Endodermal cell (in vitro differentiated cells): Measurements from ENCODE around the gene MGLL. TPM values are rescaled to one million over a fixed set of nuclear protein-coding genes. Genes with fewer than 3 reads are reported as not detected.
A peak's percentile ranks its signal among the peaks of the same experiment; 100 is the strongest.

Experiments
- DNase-seq: peaks from one replicate; pipeline ENCODE4 v3.0.0-alpha.2; 2017
- H3K27ac ChIP-seq: 2 replicates; pipeline ENCODE4 v1.5.1; 2013; ENCODE audit warnings: mild to moderate bottlenecking, low read depth, low read length, moderate library complexity
- H3K27me3 ChIP-seq: 2 replicates; pipeline ENCODE4 v1.6.1; 2013; ENCODE audit warnings: mild to moderate bottlenecking, low read length, moderate library complexity; ENCODE audit not compliant: insufficient read depth, control insufficient read depth, poor library complexity, severe bottlenecking
- H3K36me3 ChIP-seq: 2 replicates; pipeline ENCODE4 v1.7.0; 2013; ENCODE audit warnings: mild to moderate bottlenecking, low read length, moderate library complexity; ENCODE audit not compliant: control insufficient read depth, insufficient read depth
- H3K4me1 ChIP-seq: one replicate; pipeline ENCODE4 v1.7.0; 2013; ENCODE audit warnings: low read length; ENCODE audit not compliant: control insufficient read depth, insufficient read depth
- H3K4me3 ChIP-seq: 2 replicates; pipeline ENCODE4 v1.5.1; 2013; ENCODE audit warnings: mild to moderate bottlenecking, low read length, moderate library complexity
- H3K9ac ChIP-seq: 2 replicates; pipeline ENCODE4 v1.6.1; 2013; ENCODE audit warnings: mild to moderate bottlenecking, low read length, moderate library complexity; ENCODE audit not compliant: poor library complexity, severe bottlenecking; ENCODE audit errors: extremely low read depth
- H3K9me3 ChIP-seq: 2 replicates; pipeline ENCODE4 v1.6.1; 2013; ENCODE audit warnings: mild to moderate bottlenecking, low read length, moderate library complexity; ENCODE audit not compliant: control insufficient read depth
- H3K27ac Mint-ChIP-seq: 2 replicates; pipeline ENCODE4 v1.8.0; 2020; ENCODE audit warnings: mixed read lengths
- H3K27me3 Mint-ChIP-seq: 2 replicates; pipeline ENCODE4 v1.8.0; 2021; ENCODE audit warnings: mild to moderate bottlenecking, mixed read lengths; ENCODE audit not compliant: insufficient read depth
- H3K36me3 Mint-ChIP-seq: 2 replicates; pipeline ENCODE4 v1.8.0; 2020; ENCODE audit warnings: low read depth, mixed read lengths
- H3K4me1 Mint-ChIP-seq: 2 replicates; pipeline ENCODE4 v1.8.0; 2020; ENCODE audit warnings: mixed read lengths
- H3K4me3 Mint-ChIP-seq: 2 replicates; pipeline ENCODE4 v1.8.0; 2020; ENCODE audit warnings: mild to moderate bottlenecking, moderate library complexity, mixed read lengths
- H3K9me3 Mint-ChIP-seq: 2 replicates; pipeline ENCODE4 v1.8.0; 2020; ENCODE audit warnings: mild to moderate bottlenecking, mixed read lengths
- CTCF ChIP-seq: fragments of 200-600 bp; sonication (generic); conservative IDR thresholded peaks from 2 replicates; pipeline ENCODE4 v1.5.0; 2021; ENCODE audit warnings: antibody characterized with exemption, mild to moderate bottlenecking
- WGBS, 2 experiments: methylation state at CpG; one replicate each; pipeline versions ENCODE4 v1.1.5 to v1.1.7; 2013; ENCODE audit warnings: missing lambda C conversion rate in 2 of 2, mixed read lengths in 1 of 2; ENCODE audit not compliant: insufficient coverage in 1 of 2, insufficient read length in 1 of 2; 5-methylcytosine and 5-hydroxymethylcytosine counted together
- total RNA-seq, 2 donors: library from RNA; stranded (reverse); fragmentation: NEBNext Ultra II Directional in 1 of 2; extraction: Animal tissue kit (Norgen Biotek cat#: 25700) in 1 of 2; gene quantifications; 2 replicates in 1 of 2; 3 replicates in 1 of 2; pipeline ENCODE4 v1.2.1, GENCODE V29; 2021

The MGLL gene
- total RNA-seq, 2 donors from 2014 or later = 0.22 TPM; not detected in 1

- H3K4me3 ChIP-seq = no peak overlapping the region
- Mint-ChIP-seq H3K9me3 (no peaks in the 10 kb centered on the region), H3K27me3 (no peaks in the 10 kb centered on the region), H3K4me3 (no peak overlapping the region), H3K27ac (no peak overlapping the region), H3K36me3 (no peaks in the 10 kb centered on the region), H3K4me1 (peaks cover 5% of the 10 kb centered on the region)
- DNase-seq = no peak
- H3K9ac ChIP-seq = no peak overlapping the region
- no peaks in the 10 kb centered on the region for H3K36me3 ChIP-seq
- WGBS, 2 experiments = 91 to 93% methylated on average over 6 of the region's 6 CpGs
- no peak overlapping the region for H3K27ac ChIP-seq
- no peak for TF ChIP-seq CTCF
- H3K4me1 ChIP-seq = peaks cover 7% of the 10 kb centered on the region
- no peaks in the 10 kb centered on the region for H3K27me3 ChIP-seq
- no peaks in the 10 kb centered on the region for H3K9me3 ChIP-seq
These were observed 130.3 kb downstream of the MGLL start for GRCh38 chr3:127691974-127692373.

- no peak for DNase-seq
- Mint-ChIP-seq H3K36me3 (no peaks in the 10 kb centered on the region), H3K9me3 (no peaks in the 10 kb centered on the region), H3K27me3 (no peaks in the 10 kb centered on the region), H3K4me1 (peaks cover 5% of the 10 kb centered on the region), H3K27ac (no peak overlapping the region), H3K4me3 (no peak overlapping the region)
- WGBS, 2 experiments = 96 to 98% methylated on average over 8 of the region's 8 CpGs
- no peaks in the 10 kb centered on the region for H3K9me3 ChIP-seq
- H3K9ac ChIP-seq = no peak overlapping the region
- H3K27ac ChIP-seq = no peak overlapping the region
- no peak overlapping the region for H3K4me3 ChIP-seq
- peaks cover 7% of the 10 kb centered on the region for H3K4me1 ChIP-seq
- H3K27me3 ChIP-seq = no peaks in the 10 kb centered on the region
- no peak for TF ChIP-seq CTCF
- no peaks in the 10 kb centered on the region for H3K36me3 ChIP-seq
These were observed 130.8 kb downstream of the MGLL start for GRCh38 chr3:127691489-127691888.

- Histone ChIP-seq H3K4me3 (no peak overlapping the region), H3K27ac (no peak overlapping the region), H3K36me3 (no peaks in the 10 kb centered on the region), H3K9me3 (no peaks in the 10 kb centered on the region), H3K4me1 (peaks cover 7% of the 10 kb centered on the region), H3K9ac (no peak overlapping the region), H3K27me3 (no peaks in the 10 kb centered on the region)
- no peaks in the 10 kb centered on the region for H3K36me3 Mint-ChIP-seq
- peak; percentile 92 for DNase-seq
- H3K4me1 Mint-ChIP-seq = peaks cover 5% of the 10 kb centered on the region
- TF ChIP-seq CTCF = peak; percentile 92
- WGBS, 2 experiments = 65 to 88% methylated on average over 2 to 4 of the region's 4 CpGs
- no peak overlapping the region for H3K4me3 Mint-ChIP-seq
- H3K27me3 Mint-ChIP-seq = no peaks in the 10 kb centered on the region
- no peaks in the 10 kb centered on the region for H3K9me3 Mint-ChIP-seq
- no peak overlapping the region for H3K27ac Mint-ChIP-seq
These were observed 131.4 kb downstream of the MGLL start for GRCh38 chr3:127690823-127691452.
